Chondrocyte (in vitro differentiated cells): Measurements from ENCODE around the gene RFXANK. TPM values are rescaled to one million over a fixed set of nuclear protein-coding genes. Genes with fewer than 3 reads are reported as not detected.
"Not testable (repeated sequence)": the region's sequence is repeated elsewhere in the genome, so short reads cannot be mapped to it uniquely, and the experiment has no call there.

Experiments used
- DNase-seq: peaks from one replicate; pipeline ENCODE4 v3.0.0; 2021; ENCODE audit warnings: mixed read lengths, low spot score
- H3K27ac Mint-ChIP-seq: one replicate; pipeline ENCODE4 v1.8.0; 2021; ENCODE audit warnings: mild to moderate bottlenecking, moderate library complexity, mixed read lengths; ENCODE audit not compliant: unreplicated experiment
- H3K27me3 Mint-ChIP-seq: 2 replicates; pipeline ENCODE4 v1.8.0; 2021; ENCODE audit warnings: low read depth, mixed read lengths
- H3K36me3 Mint-ChIP-seq: 2 replicates; pipeline ENCODE4 v1.8.0; 2021; ENCODE audit warnings: low read depth, mixed read lengths
- H3K4me1 Mint-ChIP-seq: 2 replicates; pipeline ENCODE4 v1.8.0; 2021; ENCODE audit warnings: low read depth, mild to moderate bottlenecking, mixed read lengths
- H3K4me3 Mint-ChIP-seq: one replicate; pipeline ENCODE4 v1.8.0; 2021; ENCODE audit warnings: mild to moderate bottlenecking, moderate library complexity, mixed read lengths; ENCODE audit not compliant: unreplicated experiment
- H3K9me3 Mint-ChIP-seq: 2 replicates; pipeline ENCODE4 v1.8.0; 2021; ENCODE audit warnings: low read depth, mixed read lengths
- total RNA-seq: library from RNA; stranded (reverse); gene quantifications from 3 replicates; pipeline ENCODE4 v1.2.1, GENCODE V29; 2021
- TF ChIP-seq, protein P1 (sequence below): fragments of 200-600 bp; sonication (generic); IDR thresholded peaks from 2 replicates; pipeline ENCODE4 v1.5.0; 2021; ENCODE audit warnings: antibody characterized with exemption, mild to moderate bottlenecking, moderate library complexity

The RFXANK gene
- total RNA-seq, 1 donor from 2014 or later: 68.9 TPM

DNA sequence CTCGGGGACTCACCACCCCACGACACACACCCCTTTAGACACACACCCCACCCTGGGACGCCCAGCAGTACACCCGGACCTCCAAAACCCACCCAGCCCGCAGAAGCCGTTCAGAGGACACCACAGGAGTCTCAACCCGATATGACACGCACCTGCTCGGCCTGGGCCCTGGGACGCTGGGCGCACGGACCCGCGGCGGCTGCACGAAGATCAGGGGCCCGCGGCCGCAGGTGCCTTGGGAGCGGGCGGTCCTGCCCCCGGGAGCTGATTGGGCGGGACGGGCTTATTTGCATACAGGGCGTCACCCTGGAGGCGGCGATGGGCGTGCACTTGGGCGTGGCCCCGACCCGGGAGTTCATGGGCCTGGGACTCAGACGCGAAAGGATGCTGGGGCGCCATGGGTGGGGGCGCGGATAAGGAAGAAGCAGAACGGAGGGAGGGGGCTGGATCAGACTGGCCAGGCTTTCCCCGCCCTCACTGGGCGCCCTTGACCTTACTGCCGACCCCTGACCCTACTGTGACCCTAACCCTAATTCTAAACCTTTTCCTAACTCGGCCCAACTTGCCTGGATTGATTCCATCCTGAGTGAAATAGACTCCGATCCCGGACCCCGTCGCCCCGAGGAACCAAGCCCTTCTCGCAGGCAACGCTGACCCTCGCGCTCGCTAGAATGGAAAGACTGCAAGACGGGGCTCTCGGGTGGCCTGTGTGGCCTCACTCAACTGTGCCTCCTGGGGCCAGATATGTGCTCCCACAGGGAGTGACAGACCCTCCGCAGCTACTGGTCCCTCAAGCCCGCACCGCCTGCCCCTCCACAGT, 21.8 kb upstream of the RFXANK start, which contains the start of gene MEF2B:
MEF2B (minus strand) TSS at position 211 of the 820 bp plus-strand sequence. CDS start 19,528 bp downstream, outside the sequence.
- no peaks in the 10 kb centered on the region for H3K36me3 Mint-ChIP-seq

DNA sequence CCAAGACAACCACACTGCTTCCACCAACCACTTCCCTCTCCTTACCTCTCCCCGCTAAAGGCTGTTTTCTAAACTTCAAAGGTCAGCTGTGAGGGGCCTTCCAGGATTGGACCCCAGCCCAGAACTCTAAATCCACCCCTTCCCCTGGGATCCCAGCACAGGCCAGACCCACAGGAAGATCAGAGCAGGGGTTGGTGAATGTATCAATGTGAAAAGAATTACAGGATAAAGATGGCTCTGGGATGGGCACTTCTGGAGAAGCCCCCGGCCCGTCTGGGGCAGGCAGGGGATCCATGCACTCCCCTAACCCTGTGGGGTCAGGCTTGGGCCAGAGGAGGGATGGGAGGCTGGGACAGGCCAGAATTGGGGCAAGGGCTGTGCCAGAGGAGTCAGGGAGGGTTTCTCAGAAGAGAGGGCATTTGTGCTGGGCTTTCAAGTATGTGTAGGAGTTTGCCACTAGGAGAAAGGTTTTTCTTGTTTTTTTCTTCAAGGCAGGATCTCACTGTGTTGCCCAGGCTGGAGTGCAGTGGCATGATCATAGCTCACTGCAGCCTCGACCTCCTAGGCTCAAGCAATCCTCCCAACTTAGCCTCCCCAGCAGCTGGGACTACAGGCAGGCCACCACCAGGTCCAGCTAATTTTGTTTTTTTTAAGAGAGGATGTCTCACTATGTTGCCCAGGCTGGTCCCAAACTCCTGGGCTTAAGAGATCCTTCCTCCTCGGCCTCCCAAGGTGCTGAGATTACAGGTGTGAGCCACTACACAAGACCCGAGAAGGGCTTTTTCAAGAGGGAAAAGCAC, 21.0 kb upstream of the RFXANK start:
- DNase-seq: no peak
- Mint-ChIP-seq H3K9me3 (no peaks in the 10 kb centered on the region), H3K27ac (no peak overlapping the region), H3K4me1 (peaks cover 25% of the 10 kb centered on the region), H3K4me3 (peak overlapping the region; percentile 55), H3K27me3 (no peaks in the 10 kb centered on the region), H3K36me3 (no peaks in the 10 kb centered on the region)
- TF ChIP-seq, protein P1, sequence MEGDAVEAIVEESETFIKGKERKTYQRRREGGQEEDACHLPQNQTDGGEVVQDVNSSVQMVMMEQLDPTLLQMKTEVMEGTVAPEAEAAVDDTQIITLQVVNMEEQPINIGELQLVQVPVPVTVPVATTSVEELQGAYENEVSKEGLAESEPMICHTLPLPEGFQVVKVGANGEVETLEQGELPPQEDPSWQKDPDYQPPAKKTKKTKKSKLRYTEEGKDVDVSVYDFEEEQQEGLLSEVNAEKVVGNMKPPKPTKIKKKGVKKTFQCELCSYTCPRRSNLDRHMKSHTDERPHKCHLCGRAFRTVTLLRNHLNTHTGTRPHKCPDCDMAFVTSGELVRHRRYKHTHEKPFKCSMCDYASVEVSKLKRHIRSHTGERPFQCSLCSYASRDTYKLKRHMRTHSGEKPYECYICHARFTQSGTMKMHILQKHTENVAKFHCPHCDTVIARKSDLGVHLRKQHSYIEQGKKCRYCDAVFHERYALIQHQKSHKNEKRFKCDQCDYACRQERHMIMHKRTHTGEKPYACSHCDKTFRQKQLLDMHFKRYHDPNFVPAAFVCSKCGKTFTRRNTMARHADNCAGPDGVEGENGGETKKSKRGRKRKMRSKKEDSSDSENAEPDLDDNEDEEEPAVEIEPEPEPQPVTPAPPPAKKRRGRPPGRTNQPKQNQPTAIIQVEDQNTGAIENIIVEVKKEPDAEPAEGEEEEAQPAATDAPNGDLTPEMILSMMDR: no peak

More for the DNA sequence above, 21.8 kb upstream of the RFXANK start, which contains the start of gene MEF2B:
- Mint-ChIP-seq H3K9me3 (no peaks in the 10 kb centered on the region), H3K27ac (no peak within 1 kb of the TSS), H3K27me3 (no peaks in the 10 kb centered on the region), H3K4me1 (peaks cover 25% of the 10 kb centered on the region), H3K4me3 (peak within 1 kb of the TSS; percentile 55)
- no peak for DNase-seq
- TF ChIP-seq, protein P1: no peak

DNA sequence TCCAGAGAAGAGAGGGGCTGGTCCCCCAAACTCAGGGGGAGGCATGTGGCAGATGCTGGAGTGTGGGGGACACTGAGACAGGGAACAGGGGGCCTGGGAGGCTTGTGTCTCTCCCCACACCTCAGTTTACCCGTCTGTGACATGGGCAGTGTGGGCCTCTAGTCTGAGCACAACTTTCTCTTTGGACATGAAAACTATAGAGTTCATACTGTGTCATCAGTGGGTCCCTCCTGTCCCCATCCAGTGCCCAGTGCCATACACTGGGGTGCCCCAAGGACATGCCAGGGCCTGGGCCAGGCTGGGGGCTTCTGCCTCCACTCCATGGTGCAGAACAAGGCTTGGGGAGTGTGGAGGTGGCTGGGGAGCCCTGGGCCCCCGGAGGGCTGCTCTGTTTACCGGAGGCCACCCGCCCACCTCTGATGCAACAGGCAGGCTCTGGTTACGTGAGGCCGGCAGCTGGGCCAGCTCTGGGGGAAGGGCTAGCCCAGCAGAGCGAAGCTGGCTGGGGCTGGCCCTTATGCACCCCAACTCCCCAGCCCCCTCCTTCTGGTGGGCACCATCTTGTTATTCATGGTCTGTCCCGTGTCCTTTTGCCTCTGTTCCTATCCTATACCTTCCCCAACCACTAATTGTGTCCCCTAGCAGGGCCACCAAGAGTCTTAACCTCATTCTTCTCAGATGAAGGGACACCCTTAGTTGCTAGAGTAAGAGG, 20.1 kb upstream of the RFXANK start:
- H3K27me3 Mint-ChIP-seq: no peaks in the 10 kb centered on the region
- DNase-seq: no peak
- H3K27ac Mint-ChIP-seq: no peak overlapping the region
- peaks cover 25% of the 10 kb centered on the region for H3K4me1 Mint-ChIP-seq
- TF ChIP-seq, protein P1: no peak
- no peaks in the 10 kb centered on the region for H3K36me3 Mint-ChIP-seq
- H3K9me3 Mint-ChIP-seq: no peaks in the 10 kb centered on the region
- no peak overlapping the region for H3K4me3 Mint-ChIP-seq

- H3K27ac Mint-ChIP-seq, H3K36me3 Mint-ChIP-seq, H3K27me3 Mint-ChIP-seq, DNase-seq, H3K9me3 Mint-ChIP-seq, H3K4me3 Mint-ChIP-seq: not testable (repeated sequence)
- H3K4me1 Mint-ChIP-seq: peaks cover 25% of the 10 kb centered on the region
Observed at GRCh38 chr19:19173243-19173642, 18.8 kb upstream of the RFXANK start.

GRCh38 chr19:19176950-19177349, 15.1 kb upstream of the RFXANK start:
- TF ChIP-seq, protein P1: no peak
- peaks cover 3% of the 10 kb centered on the region for H3K4me1 Mint-ChIP-seq
- no peaks in the 10 kb centered on the region for H3K9me3 Mint-ChIP-seq
- H3K36me3 Mint-ChIP-seq: peaks cover 3% of the 10 kb centered on the region
- no peak for DNase-seq
- no peak overlapping the region for H3K4me3 Mint-ChIP-seq
- no peaks in the 10 kb centered on the region for H3K27me3 Mint-ChIP-seq
- no peak overlapping the region for H3K27ac Mint-ChIP-seq
